Astrocyte of the cerebellum (primary cell): ENCODE measurements around the gene MYO3B.
"Not testable (repeated sequence)": the region's sequence is repeated elsewhere in the genome, so short reads cannot be mapped to it uniquely, and the experiment has no call there.

ENCODE experiments used
- DNase-seq: peaks from one replicate; pipeline ENCODE4 v3.0.0-alpha.2; 2011; ENCODE audit warnings: low read depth
- H3K4me3 ChIP-seq: 2 replicates; pipeline ENCODE4 v1.5.1; 2011; ENCODE audit warnings: mild to moderate bottlenecking, low read depth, low read length, moderate library complexity
- CTCF ChIP-seq: IDR thresholded peaks from 2 replicates; pipeline ENCODE4 v1.5.1; 2012; ENCODE audit warnings: low read length, low read depth, moderate library complexity, mild to moderate bottlenecking; ENCODE audit errors: missing control alignments
- in situ Hi-C: cut with HindIII; loops from 2 replicates; pipeline ENCODE4 v1.10.0; 2017; ENCODE audit warnings: low sequenced_read_pairs

The MYO3B gene

GRCh38 chr2:170531876-170532275, 353.9 kb downstream of the MYO3B start:
- no peak for TF ChIP-seq CTCF
- in situ Hi-C loops: no loop called here
- no peak overlapping the region for H3K4me3 ChIP-seq
- no peak for DNase-seq

GRCh38 chr2:170533156-170533555, 355.2 kb downstream of the MYO3B start:
- TF ChIP-seq CTCF: no peak
- in situ Hi-C loops: no loop called here
- DNase-seq: no peak
- H3K4me3 ChIP-seq: no peak overlapping the region

- H3K4me3 ChIP-seq: no peak overlapping the region
- DNase-seq: no peak
- in situ Hi-C loops: no loop called here
- TF ChIP-seq CTCF: no peak
Observed at GRCh38 chr2:170535552-170535951, 357.6 kb downstream of the MYO3B start.

GRCh38 chr2:170544817-170545216, 366.9 kb downstream of the MYO3B start:
- H3K4me3 ChIP-seq: no peak overlapping the region
- in situ Hi-C loops: no loop called here
- no peak for DNase-seq
- TF ChIP-seq CTCF: no peak

- DNase-seq: no peak
- no peak for TF ChIP-seq CTCF
- in situ Hi-C loops: no loop called here
- H3K4me3 ChIP-seq: no peak overlapping the region
Observed at GRCh38 chr2:170548304-170548703, 370.4 kb downstream of the MYO3B start.

- in situ Hi-C loops: no loop called here
- TF ChIP-seq CTCF: no peak
- H3K4me3 ChIP-seq: no peak overlapping the region
- no peak for DNase-seq
Observed at GRCh38 chr2:170550501-170550900, 372.6 kb downstream of the MYO3B start.

- H3K4me3 ChIP-seq, DNase-seq, in situ Hi-C loops: not testable (repeated sequence)
Observed at GRCh38 chr2:170551899-170552298, 374.0 kb downstream of the MYO3B start.
